Mesendoderm (in vitro differentiated cells): ENCODE measurements around the gene FANCD2OS.
A peak's percentile ranks its signal among the peaks of the same experiment; 100 is the strongest.

ENCODE experiments used
- DNase-seq: peaks from one replicate; pipeline ENCODE4 v3.0.0; 2013
- H2AK5ac ChIP-seq: 2 replicates; pipeline ENCODE4 v1.6.1; 2013; ENCODE audit warnings: low read length, inconsistent platforms
- H2BK120ac ChIP-seq: 2 replicates; pipeline ENCODE4 v1.6.1; 2013; ENCODE audit warnings: low read depth, mild to moderate bottlenecking, low read length, moderate library complexity, mixed read lengths
- H2BK15ac ChIP-seq: replicated peaks from 2 replicates; pipeline ENCODE4 v1.6.1; 2013; ENCODE audit warnings: low read depth, mild to moderate bottlenecking, moderate library complexity
- H2BK5ac ChIP-seq: 2 replicates; pipeline ENCODE4 v1.6.1; 2013; ENCODE audit warnings: low read length, inconsistent platforms
- H3K18ac ChIP-seq: 2 replicates; pipeline ENCODE4 v1.6.1; 2013; ENCODE audit warnings: mild to moderate bottlenecking, low read length, mixed read lengths
- H3K23ac ChIP-seq: one replicate; pipeline ENCODE4 v1.6.1; 2013; ENCODE audit warnings: low read length
- H3K27ac ChIP-seq: 2 replicates; pipeline ENCODE4 v1.5.1; 2013; ENCODE audit warnings: low read depth, mild to moderate bottlenecking, inconsistent platforms, low read length, moderate library complexity
- H3K27me3 ChIP-seq: 2 replicates; pipeline ENCODE4 v1.6.1; 2013; ENCODE audit warnings: low read length, control low read depth, mild to moderate bottlenecking, inconsistent platforms; ENCODE audit not compliant: insufficient read depth, poor library complexity
- H3K36me3 ChIP-seq: 2 replicates; pipeline ENCODE4 v1.6.1; 2013; ENCODE audit warnings: low read length, inconsistent platforms; ENCODE audit not compliant: control insufficient read depth, insufficient read depth
- H3K4ac ChIP-seq: one replicate; pipeline ENCODE4 v1.6.1; 2013; ENCODE audit warnings: low read depth, mild to moderate bottlenecking, low read length, moderate library complexity
- H3K4me1 ChIP-seq: 2 replicates; pipeline ENCODE4 v1.6.1; 2013; ENCODE audit warnings: low read depth, low read length, inconsistent platforms; ENCODE audit not compliant: control insufficient read depth
- H3K4me2 ChIP-seq: 2 replicates; pipeline ENCODE4 v1.6.1; 2013; ENCODE audit warnings: low read length
- H3K4me3 ChIP-seq: 2 replicates; pipeline ENCODE4 v1.5.1; 2013; ENCODE audit warnings: mild to moderate bottlenecking, low read length
- H3K56ac ChIP-seq: one replicate; pipeline ENCODE4 v1.6.1; 2013; ENCODE audit warnings: low read length
- H3K79me1 ChIP-seq: 2 replicates; pipeline ENCODE4 v1.6.1; 2013; ENCODE audit warnings: low read length, inconsistent platforms
- H3K79me2 ChIP-seq: 2 replicates; pipeline ENCODE4 v1.6.1; 2013; ENCODE audit warnings: mild to moderate bottlenecking, low read length; ENCODE audit not compliant: control insufficient read depth, insufficient read depth
- H3K9ac ChIP-seq: 2 replicates; pipeline ENCODE4 v1.6.1; 2013; ENCODE audit warnings: low read length, inconsistent platforms
- H4K5ac ChIP-seq: one replicate; pipeline ENCODE4 v1.6.1; 2013; ENCODE audit warnings: low read length
- H4K8ac ChIP-seq: one replicate; pipeline ENCODE4 v1.6.1; 2013; ENCODE audit warnings: low read depth, mild to moderate bottlenecking, control low read depth, low read length, moderate library complexity
- WGBS: extraction: QIAGEN DNeasy Blood & Tissue Kit; methylation state at CpG from one replicate; pipeline ENCODE4 v1.1.7; 2013; ENCODE audit warnings: low lambda C conversion rate, missing lambda C conversion rate; ENCODE audit not compliant: insufficient coverage; ENCODE audit errors: extremely low coverage; 5-methylcytosine and 5-hydroxymethylcytosine counted together

FANCD2OS gene

GRCh38 chr3:10116928-10117327, 8.9 kb upstream of the FANCD2OS start:
- whole genome bisulfite sequencing = no CpG with 5 or more reads among the region's 4 CpGs
- Histone ChIP-seq H3K4me3 (no peak overlapping the region), H3K36me3 (no peaks in the 10 kb centered on the region), H2AK5ac (no peak overlapping the region), H2BK5ac (no peak overlapping the region), H4K5ac (no peak overlapping the region), H3K18ac (no peak overlapping the region), H3K4me1 (no peaks in the 10 kb centered on the region), H3K4ac (no peak overlapping the region), H3K56ac (peak overlapping the region; percentile 15), H3K4me2 (no peak overlapping the region), H3K23ac (no peak overlapping the region), H3K9ac (no peak overlapping the region), H3K79me2 (peaks cover 18% of the 10 kb centered on the region), H4K8ac (no peak overlapping the region), H3K27me3 (no peaks in the 10 kb centered on the region), H3K27ac (no peak overlapping the region), H2BK15ac (no peak overlapping the region), H2BK120ac (no peak overlapping the region), H3K79me1 (peaks cover 11% of the 10 kb centered on the region)
- no peak for DNase-seq

GRCh38 chr3:10116138-10116460, 8.0 kb upstream of the FANCD2OS start:
- H3K4me3 ChIP-seq = peak overlapping the region; percentile 94
- no peak overlapping the region for H3K23ac ChIP-seq
- H2BK5ac ChIP-seq = no peak overlapping the region
- peak overlapping the region; percentile 91 for H3K4me2 ChIP-seq
- H3K18ac ChIP-seq = no peak overlapping the region
- no peak overlapping the region for H2BK120ac ChIP-seq
- no peaks in the 10 kb centered on the region for H3K4me1 ChIP-seq
- no peak overlapping the region for H3K27ac ChIP-seq
- peak; percentile 70 for DNase-seq
- peaks cover 18% of the 10 kb centered on the region for H3K79me2 ChIP-seq
- no CpG with 5 or more reads among the region's 10 CpGs for WGBS
- peaks cover 11% of the 10 kb centered on the region for H3K79me1 ChIP-seq
- no peak overlapping the region for H4K8ac ChIP-seq
- no peak overlapping the region for H2AK5ac ChIP-seq
- peak overlapping the region; percentile 99 for H3K56ac ChIP-seq
- H3K9ac ChIP-seq = peak overlapping the region; percentile 91
- no peaks in the 10 kb centered on the region for H3K27me3 ChIP-seq
- H3K4ac ChIP-seq = no peak overlapping the region
- no peaks in the 10 kb centered on the region for H3K36me3 ChIP-seq
- no peak overlapping the region for H2BK15ac ChIP-seq
- no peak overlapping the region for H4K5ac ChIP-seq

GRCh38 chr3:10115326-10116137, 7.5 kb upstream of the FANCD2OS start, which contains the start of gene BRK1:
Gene BRK1, plus strand, starts transcription at chr3:10115675. Its CDS starts 27 bp downstream, at chr3:10115702.
- Histone ChIP-seq H2BK15ac (no peak within 1 kb of the TSS), H3K4ac (no peak within 1 kb of the TSS), H3K79me2 (peaks cover 15% of the 10 kb centered on the region), H3K79me1 (peaks cover 7% of the 10 kb centered on the region), H3K18ac (no peak within 1 kb of the TSS), H3K9ac (peak within 1 kb of the TSS; percentile 94), H2BK5ac (no peak within 1 kb of the TSS), H2AK5ac (no peak within 1 kb of the TSS), H3K56ac (peak within 1 kb of the TSS; percentile 99), H2BK120ac (no peak within 1 kb of the TSS), H3K27me3 (no peaks in the 10 kb centered on the region), H3K4me3 (peak within 1 kb of the TSS; percentile 94), H4K5ac (no peak within 1 kb of the TSS), H3K27ac (no peak within 1 kb of the TSS), H3K36me3 (no peaks in the 10 kb centered on the region), H3K23ac (no peak within 1 kb of the TSS), H3K4me1 (no peaks in the 10 kb centered on the region), H3K4me2 (peak within 1 kb of the TSS; percentile 95), H4K8ac (no peak within 1 kb of the TSS)
- WGBS = no CpG with 5 or more reads among the region's 54 CpGs
- DNase-seq = peak; percentile 93

- Histone ChIP-seq H3K27ac (no peak overlapping the region), H3K4me1 (no peaks in the 10 kb centered on the region), H2AK5ac (no peak overlapping the region), H4K5ac (no peak overlapping the region), H3K4ac (no peak overlapping the region), H3K18ac (no peak overlapping the region), H3K4me3 (no peak overlapping the region), H3K56ac (no peak overlapping the region), H2BK15ac (no peak overlapping the region), H2BK5ac (no peak overlapping the region), H3K27me3 (no peaks in the 10 kb centered on the region), H4K8ac (no peak overlapping the region), H3K79me1 (no peaks in the 10 kb centered on the region), H2BK120ac (no peak overlapping the region), H3K36me3 (no peaks in the 10 kb centered on the region), H3K79me2 (no peaks in the 10 kb centered on the region), H3K23ac (no peak overlapping the region), H3K9ac (no peak overlapping the region), H3K4me2 (no peak overlapping the region)
- WGBS = no CpG with 5 or more reads among the region's 2 CpGs
- DNase-seq = no peak
Measured at GRCh38 chr3:10106919-10107318, 1.1 kb downstream of the FANCD2OS start.

GRCh38 chr3:10099041-10099440, 9.0 kb downstream of the FANCD2OS start:
- no peaks in the 10 kb centered on the region for H3K79me1 ChIP-seq
- no peak overlapping the region for H2BK5ac ChIP-seq
- no peak overlapping the region for H3K9ac ChIP-seq
- H3K4ac ChIP-seq = no peak overlapping the region
- H3K4me1 ChIP-seq = no peaks in the 10 kb centered on the region
- H3K23ac ChIP-seq = no peak overlapping the region
- H3K27ac ChIP-seq = no peak overlapping the region
- no peak overlapping the region for H2BK15ac ChIP-seq
- H3K4me2 ChIP-seq = no peak overlapping the region
- peaks cover 8% of the 10 kb centered on the region for H3K36me3 ChIP-seq
- H2BK120ac ChIP-seq = no peak overlapping the region
- no peaks in the 10 kb centered on the region for H3K79me2 ChIP-seq
- DNase-seq = no peak
- H2AK5ac ChIP-seq = no peak overlapping the region
- no peak overlapping the region for H3K18ac ChIP-seq
- H3K27me3 ChIP-seq = no peaks in the 10 kb centered on the region
- no peak overlapping the region for H4K8ac ChIP-seq
- WGBS = no CpG with 5 or more reads among the region's 5 CpGs
- no peak overlapping the region for H3K56ac ChIP-seq
- no peak overlapping the region for H4K5ac ChIP-seq
- H3K4me3 ChIP-seq = no peak overlapping the region

GRCh38 chr3:10093678-10094077, 14.4 kb downstream of the FANCD2OS start:
- no peak overlapping the region for H3K4me3 ChIP-seq
- no CpG with 5 or more reads among the region's 3 CpGs for WGBS

More at GRCh38 chr3:10093678-10094077, 14.4 kb downstream of the FANCD2OS start:
- Histone ChIP-seq H3K4me2 (no peak overlapping the region), H4K8ac (no peak overlapping the region), H3K23ac (no peak overlapping the region), H2BK120ac (no peak overlapping the region), H3K56ac (no peak overlapping the region), H3K27ac (no peak overlapping the region), H3K9ac (no peak overlapping the region), H3K4ac (no peak overlapping the region), H3K18ac (no peak overlapping the region), H3K36me3 (peaks cover 15% of the 10 kb centered on the region), H3K79me1 (no peaks in the 10 kb centered on the region), H3K27me3 (no peaks in the 10 kb centered on the region), H3K4me1 (no peaks in the 10 kb centered on the region), H3K79me2 (no peaks in the 10 kb centered on the region), H2AK5ac (no peak overlapping the region), H2BK15ac (no peak overlapping the region), H4K5ac (no peak overlapping the region), H2BK5ac (no peak overlapping the region)
- no peak for DNase-seq
